GM19468 (cell line): Measurements from ENCODE around the gene LPP.

Experiments
- ATAC-seq: cut with Tn5 transposase; IDR thresholded peaks from one replicate; pipeline ENCODE4 v1.9.1; 2021; ENCODE audit warnings: mild to moderate bottlenecking, moderate library complexity, moderate number of reproducible peaks; ENCODE audit not compliant: unreplicated experiment; ENCODE audit errors: extremely low read depth

Gene LPP

DNA sequence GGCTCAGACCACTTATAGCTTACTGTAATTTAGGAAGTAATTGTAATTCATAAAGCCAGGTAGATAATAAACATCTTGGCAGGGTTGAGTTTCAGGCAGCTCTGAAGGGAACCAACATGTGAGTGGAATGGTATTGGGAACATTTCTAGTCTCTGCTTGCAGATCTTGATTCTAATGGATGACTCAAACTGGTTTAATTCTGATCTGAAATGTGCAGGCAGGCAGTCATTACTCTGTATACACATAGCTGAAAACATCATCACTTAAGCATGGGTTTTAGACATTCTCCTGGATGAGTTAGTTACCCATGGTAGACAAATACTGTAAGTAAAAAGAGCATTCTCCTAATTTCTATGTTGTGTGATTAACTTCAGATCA is 700.8 kb downstream of the LPP start:
- no peak for ATAC-seq

DNA sequence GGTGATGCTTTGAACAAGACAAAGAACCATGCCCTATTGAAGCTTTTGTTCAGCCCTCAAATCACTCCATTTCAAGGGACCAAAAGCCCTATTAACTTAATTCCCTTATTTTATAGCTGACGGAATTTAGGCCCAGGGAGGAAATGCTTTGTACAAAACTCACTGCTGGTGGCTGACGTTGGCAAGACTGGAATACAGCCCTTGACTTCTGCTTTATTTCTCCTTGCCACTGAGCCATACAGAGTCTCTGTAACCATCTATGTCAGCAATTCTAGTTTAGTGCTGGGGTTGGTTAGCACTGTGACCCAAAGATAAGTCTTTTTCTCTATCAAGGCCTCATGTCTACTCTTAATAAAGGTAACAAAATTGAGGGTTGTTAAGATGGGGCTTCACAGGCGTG is 701.7 kb downstream of the LPP start:
- no peak for ATAC-seq

DNA sequence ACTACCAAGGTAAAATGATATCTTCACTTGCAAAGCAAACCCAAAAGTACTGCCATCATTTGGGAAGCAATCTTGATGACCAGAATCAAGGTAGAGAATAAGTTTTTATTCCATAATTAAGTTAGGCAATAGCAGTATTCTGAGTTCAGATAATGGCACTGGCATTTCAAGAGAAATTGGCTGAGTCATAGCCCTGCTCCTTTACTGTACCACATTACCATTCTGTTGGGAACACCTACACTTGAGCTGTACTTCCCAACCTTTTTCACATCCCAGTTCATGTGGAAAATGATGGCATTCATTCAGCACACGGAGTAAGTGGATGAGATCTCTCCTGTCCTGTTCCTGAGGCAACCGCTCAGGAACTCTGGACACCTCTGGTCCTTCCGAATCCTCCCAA is 706.2 kb downstream of the LPP start:
- no peak for ATAC-seq

DNA sequence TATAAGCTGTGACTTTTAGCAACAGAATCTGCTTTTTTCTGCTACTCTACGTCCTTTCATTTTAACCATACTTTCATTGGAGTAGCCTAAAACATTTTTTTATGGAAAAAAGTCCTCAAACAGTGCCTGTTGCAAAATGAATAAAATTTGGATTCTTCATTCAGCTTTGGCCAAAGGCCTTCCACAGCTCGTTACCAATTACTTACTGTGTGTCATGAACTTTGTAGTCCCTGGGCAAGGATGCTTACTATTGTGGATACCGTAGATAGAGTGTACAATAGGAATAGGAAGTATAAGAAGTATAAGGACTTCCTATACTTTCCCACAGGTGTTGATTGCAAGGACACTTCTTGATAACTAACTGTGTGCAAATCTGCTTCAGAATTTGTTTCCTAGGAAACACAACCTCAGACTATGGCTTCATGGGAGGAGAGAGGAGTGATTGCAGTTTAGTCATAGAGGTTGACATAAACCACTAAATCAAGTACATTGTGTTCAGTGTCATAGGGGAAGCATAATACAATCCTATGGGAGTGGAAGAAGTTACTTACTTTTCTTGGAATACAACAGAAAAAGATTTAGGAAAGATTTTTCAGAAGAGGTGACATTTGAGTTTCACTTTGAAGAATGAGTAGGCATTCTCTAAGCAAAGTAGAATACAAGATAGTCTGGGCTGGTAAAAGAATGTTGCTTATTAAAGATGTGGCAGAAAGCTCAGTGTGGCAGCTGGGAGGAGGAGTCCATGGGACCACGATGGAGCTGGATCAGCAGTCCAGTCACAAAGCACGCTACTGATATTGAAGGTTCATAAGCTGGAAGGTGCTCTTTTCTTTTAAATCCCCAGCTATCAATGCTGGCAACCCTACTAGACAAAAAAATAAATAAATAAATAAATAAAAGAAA is 708.1 kb downstream of the LPP start:
- no peak for ATAC-seq

DNA sequence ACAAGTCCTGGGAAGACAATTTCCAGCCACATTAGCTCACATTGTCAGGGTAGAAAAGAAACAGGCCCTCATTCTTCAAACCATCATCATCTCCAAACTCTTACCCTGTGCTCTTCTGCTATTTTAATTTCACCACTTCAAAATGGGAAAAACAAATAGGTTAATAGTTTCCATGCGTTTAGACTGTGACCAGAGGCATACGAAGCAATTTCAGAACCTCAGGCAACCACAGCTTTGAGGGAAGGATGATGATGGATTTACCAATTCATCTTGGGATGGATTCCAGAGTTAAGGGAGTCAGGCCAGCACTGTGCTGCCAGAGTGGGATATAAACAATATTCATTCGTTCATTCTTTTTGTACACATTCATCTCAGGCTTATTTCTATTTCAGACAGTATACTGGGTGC is 710.0 kb downstream of the LPP start:
- ATAC-seq: no peak

GRCh38 chr3:188867691-188868265 is 713.8 kb downstream of the LPP start:
- no peak for ATAC-seq

GRCh38 chr3:188868803-188869202 is 714.8 kb downstream of the LPP start:
- no peak for ATAC-seq

GRCh38 chr3:188869628-188870027 is 715.7 kb downstream of the LPP start:
- ATAC-seq: no peak

DNA sequence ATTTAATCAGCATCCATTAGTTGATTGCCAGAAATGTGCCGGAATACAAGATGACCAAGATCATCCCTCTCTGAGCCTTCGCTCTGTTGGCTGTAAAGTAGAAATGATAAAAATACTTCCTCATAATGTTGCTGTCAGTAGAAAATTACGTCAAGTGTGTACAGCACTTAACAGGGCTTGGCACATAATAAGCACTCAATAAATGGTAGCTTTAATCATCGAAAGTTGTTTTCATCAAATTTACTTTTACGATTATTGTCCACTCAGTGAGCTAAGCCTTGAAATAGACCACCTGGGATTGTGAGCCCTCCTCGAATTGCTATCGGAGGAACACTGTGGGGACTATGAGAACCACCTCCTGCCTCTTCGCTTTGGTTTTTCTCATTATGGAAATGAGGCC is 716.5 kb downstream of the LPP start:
- no peak for ATAC-seq

DNA sequence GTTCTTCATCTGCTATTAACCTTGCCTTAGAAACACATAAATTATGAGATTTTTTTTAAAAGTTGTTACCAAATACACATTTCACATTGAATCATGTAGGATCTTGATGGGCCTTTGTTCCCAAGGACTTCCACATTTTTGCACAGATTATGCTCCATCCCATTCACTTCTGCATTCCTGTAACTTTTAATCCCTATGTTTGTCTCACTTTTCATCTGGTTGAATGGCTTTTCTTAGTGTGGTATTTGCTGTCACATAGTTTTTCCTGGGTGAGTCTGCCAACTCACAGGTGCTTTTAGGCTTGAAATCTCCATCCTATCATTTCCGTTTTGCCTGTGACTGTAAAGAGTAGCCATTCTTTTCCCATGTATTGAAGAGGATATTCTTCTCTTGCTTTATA is 720.6 kb downstream of the LPP start:
- ATAC-seq: no peak

DNA sequence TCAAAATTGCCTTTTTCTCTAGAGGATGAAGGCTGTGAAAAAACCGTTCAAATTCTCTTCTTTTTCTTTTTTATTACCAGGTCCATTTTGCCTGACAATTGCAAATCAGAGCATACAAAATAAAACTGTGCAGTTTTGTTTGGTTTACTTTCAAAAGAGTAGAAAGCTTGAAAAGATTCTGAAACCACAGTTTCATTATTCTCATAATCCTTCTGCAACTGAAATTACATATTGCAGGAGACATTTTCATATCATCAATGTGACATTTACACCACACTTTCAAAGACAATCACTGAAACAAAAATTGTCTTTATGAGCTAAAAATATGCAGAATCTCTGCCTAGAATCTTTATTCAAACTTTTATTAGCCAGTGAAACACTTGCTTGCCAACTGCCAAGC is 721.5 kb downstream of the LPP start:
- no peak for ATAC-seq

DNA sequence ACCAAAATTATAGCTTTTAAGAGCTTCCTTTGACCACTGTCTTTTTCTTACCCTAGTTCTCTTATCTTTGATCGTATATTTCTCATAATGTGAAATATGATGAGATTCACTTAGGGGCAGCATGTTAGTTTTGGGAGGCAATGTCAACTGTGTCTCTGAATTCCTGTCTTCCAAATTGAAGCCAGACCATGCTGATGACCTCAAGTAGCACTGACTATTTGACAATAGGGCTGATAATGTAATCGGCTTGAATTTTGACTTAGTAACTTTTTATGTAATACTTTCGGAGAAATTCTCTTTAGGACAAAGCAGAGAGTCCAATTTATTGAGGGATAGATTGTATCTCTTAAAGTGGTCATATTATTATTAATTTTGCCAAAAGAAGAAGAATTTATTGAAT is 722.4 kb downstream of the LPP start:
- ATAC-seq: no peak

DNA sequence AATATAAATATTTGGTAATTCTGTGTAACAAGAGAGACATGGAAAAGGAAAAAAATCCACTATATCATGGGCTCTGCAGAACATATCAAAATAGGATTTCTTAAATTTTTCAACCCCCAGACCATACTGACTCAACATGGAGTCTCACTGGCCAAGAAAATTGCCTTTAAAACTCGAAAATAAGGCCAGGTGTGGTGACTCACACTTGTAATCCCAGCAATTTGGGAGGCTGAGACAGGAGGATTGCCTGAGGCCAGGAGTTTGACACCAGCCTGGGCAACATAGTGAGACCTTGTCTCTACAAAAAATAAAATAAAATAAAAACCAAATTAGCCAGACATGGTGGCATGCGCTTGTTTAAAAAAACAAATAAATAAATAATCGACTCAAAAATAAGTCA is 723.4 kb downstream of the LPP start:
- ATAC-seq: no peak

DNA sequence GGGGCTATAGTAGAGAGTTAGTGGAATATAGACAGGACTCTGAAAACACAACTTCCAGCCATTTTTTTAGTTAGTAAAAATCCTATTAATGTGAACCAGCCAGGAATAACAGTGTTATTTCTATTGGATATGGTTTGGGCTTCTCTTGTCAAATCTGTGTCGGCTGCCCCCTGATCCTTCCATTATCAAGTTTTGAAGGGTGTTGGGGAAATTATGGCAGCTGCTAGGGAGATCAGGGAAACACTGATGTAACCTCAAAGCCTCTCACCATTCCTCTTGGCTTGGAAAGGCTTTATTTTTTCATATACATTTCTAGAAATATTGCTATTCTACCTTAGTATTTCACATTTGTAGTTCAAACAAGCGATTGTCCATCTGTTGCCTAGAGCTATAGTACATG is 724.1 kb downstream of the LPP start:
- no peak for ATAC-seq

DNA sequence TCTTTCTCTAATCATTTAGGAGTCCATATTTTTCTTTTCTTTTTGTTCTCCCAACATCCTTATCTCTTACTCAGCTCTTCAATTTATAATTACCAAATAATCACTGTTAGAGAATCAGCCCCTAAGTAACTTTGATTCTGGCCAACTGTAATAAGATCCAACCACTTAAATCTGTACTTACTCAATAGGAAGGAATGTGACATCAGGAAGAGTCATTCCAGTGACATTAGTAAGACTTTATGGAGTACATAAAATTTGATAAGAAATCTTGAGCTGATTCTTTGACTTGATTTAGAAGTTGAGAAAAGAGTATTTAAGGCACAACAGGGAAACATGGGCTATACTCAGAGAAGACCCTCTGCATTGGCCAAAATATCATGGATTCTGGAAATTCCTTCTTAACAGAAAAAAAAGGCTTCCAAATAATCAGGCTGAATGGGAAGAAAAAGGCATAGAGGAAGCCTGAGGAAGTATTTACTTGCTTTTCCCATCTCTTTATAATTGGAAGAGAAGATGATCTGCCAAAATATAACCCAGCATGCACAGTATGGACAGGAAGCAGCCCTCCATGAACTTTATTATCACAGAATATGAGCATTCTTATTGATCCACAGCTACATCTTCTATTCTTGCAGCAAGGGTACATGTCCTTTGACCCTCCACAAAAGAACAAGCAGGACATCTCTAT is 728.1 kb downstream of the LPP start:
- no peak for ATAC-seq

DNA sequence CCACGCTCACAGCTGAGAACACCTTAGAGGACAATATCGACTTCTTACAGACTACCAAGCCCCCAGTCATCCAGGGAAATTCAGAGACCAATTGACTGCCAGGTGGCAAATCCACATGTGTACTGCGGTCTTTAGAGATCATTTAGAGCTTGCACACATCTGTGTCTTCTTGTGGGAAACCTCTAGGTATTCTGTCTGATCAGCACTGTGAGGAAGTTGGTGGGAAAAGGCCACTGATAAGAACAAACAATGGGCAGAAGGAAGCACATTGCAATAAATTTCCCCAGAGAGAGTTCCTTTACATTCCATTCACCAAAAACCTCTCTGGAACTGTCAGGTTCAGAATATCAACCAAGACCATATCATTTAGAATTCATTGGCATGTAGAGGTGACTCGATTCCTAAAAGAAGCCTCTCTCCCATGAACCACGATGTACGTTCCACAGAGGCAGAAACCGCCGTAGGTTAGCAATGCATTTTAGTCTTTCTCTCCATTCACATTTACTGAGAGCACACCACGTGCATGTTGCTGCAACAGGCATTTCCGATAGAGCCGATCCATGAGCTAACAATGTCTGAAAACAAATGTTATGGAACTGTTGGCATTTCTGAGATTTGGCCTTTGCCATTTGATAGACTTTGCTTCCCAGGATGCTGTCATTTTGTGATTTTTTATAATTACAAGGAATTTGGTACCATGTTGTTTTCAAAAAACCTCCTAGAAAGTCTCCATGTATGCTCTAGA is 730.5 kb downstream of the LPP start:
- ATAC-seq: no peak

GRCh38 chr3:188888321-188889053 is 734.5 kb downstream of the LPP start:
- no peak for ATAC-seq

- ATAC-seq: no peak
Measured at GRCh38 chr3:188889054-188889491, 735.1 kb downstream of the LPP start.

GRCh38 chr3:188890572-188891270 is 736.8 kb downstream of the LPP start:
- ATAC-seq: no peak
